Measurements from ENCODE around the gene CYFIP2.
A peak's percentile ranks its signal among the peaks of the same experiment; 100 is the strongest.

The CYFIP2 gene

GRCh38 chr5:157309796-157310195 lies 43.9 kb downstream of the CYFIP2 start:
- Histone ChIP-seq H3K9ac (no peak overlapping the region), H3K36me3 (ENCODE audit: insufficient read depth) (no peaks in the 10 kb centered on the region), H3K27ac (no peak overlapping the region), H3K4me2 (no peak overlapping the region), H2AFZ (ENCODE audit: low read depth) (no peak overlapping the region), H3K27me3 (ENCODE audit: insufficient read depth, low read depth) (no peaks in the 10 kb centered on the region), H3K4me3 (IDR thresholded peaks at IDR 0.05; ENCODE audit: insufficient read depth, low read depth, low read length) (no peak overlapping the region), H3K4me1 (ENCODE audit: low read depth, poor library complexity, severe bottlenecking) (no peaks in the 10 kb centered on the region), H3K79me2 (ENCODE audit: insufficient read depth, low read depth) (no peaks in the 10 kb centered on the region), H4K20me1 (ENCODE audit: insufficient read depth) (no peaks in the 10 kb centered on the region)
- no peak for TF ChIP-seq CTCF (conservative IDR thresholded peaks at IDR 0.05; ENCODE audit: low read depth, low read length)

GRCh38 chr5:157311595-157311994 lies 45.7 kb downstream of the CYFIP2 start:
- no peaks in the 10 kb centered on the region for H3K27me3 ChIP-seq (ENCODE audit: insufficient read depth, low read depth)
- no peaks in the 10 kb centered on the region for H3K4me1 ChIP-seq (ENCODE audit: low read depth, poor library complexity, severe bottlenecking)
- no peak for TF ChIP-seq CTCF (conservative IDR thresholded peaks at IDR 0.05; ENCODE audit: low read depth, low read length)
- H3K36me3 ChIP-seq (ENCODE audit: insufficient read depth), result no peaks in the 10 kb centered on the region
- H3K9ac ChIP-seq, result no peak overlapping the region
- H2AFZ ChIP-seq (ENCODE audit: low read depth), result no peak overlapping the region
- no peaks in the 10 kb centered on the region for H4K20me1 ChIP-seq (ENCODE audit: insufficient read depth)
- H3K4me2 ChIP-seq, result no peak overlapping the region
- no peaks in the 10 kb centered on the region for H3K79me2 ChIP-seq (ENCODE audit: insufficient read depth, low read depth)
- H3K4me3 ChIP-seq (IDR thresholded peaks at IDR 0.05; ENCODE audit: insufficient read depth, low read depth, low read length), result no peak overlapping the region
- no peak overlapping the region for H3K27ac ChIP-seq

- peak; percentile 56 for TF ChIP-seq CTCF (conservative IDR thresholded peaks at IDR 0.05; ENCODE audit: low read depth, low read length)
- no peak overlapping the region for H2AFZ ChIP-seq (ENCODE audit: low read depth)
- H3K4me2 ChIP-seq, result no peak overlapping the region
- no peaks in the 10 kb centered on the region for H3K36me3 ChIP-seq (ENCODE audit: insufficient read depth)
- no peak overlapping the region for H3K9ac ChIP-seq
- H3K27ac ChIP-seq, result no peak overlapping the region
- H4K20me1 ChIP-seq (ENCODE audit: insufficient read depth), result no peaks in the 10 kb centered on the region
- no peak overlapping the region for H3K4me3 ChIP-seq (IDR thresholded peaks at IDR 0.05; ENCODE audit: insufficient read depth, low read depth, low read length)
- H3K27me3 ChIP-seq (ENCODE audit: insufficient read depth, low read depth), result no peaks in the 10 kb centered on the region
- H3K79me2 ChIP-seq (ENCODE audit: insufficient read depth, low read depth), result no peaks in the 10 kb centered on the region
- no peaks in the 10 kb centered on the region for H3K4me1 ChIP-seq (ENCODE audit: low read depth, poor library complexity, severe bottlenecking)
Measured at GRCh38 chr5:157312492-157312891, 46.6 kb downstream of the CYFIP2 start.

GRCh38 chr5:157322581-157322980 lies 56.7 kb downstream of the CYFIP2 start:
- no peak for TF ChIP-seq CTCF (conservative IDR thresholded peaks at IDR 0.05; ENCODE audit: low read depth, low read length)
- Histone ChIP-seq H2AFZ (ENCODE audit: low read depth) (no peak overlapping the region), H3K79me2 (ENCODE audit: insufficient read depth, low read depth) (no peaks in the 10 kb centered on the region), H3K4me2 (no peak overlapping the region), H4K20me1 (ENCODE audit: insufficient read depth) (no peaks in the 10 kb centered on the region), H3K4me3 (IDR thresholded peaks at IDR 0.05; ENCODE audit: insufficient read depth, low read depth, low read length) (no peak overlapping the region), H3K9ac (no peak overlapping the region), H3K27ac (no peak overlapping the region), H3K27me3 (ENCODE audit: insufficient read depth, low read depth) (no peaks in the 10 kb centered on the region), H3K4me1 (ENCODE audit: low read depth, poor library complexity, severe bottlenecking) (no peaks in the 10 kb centered on the region), H3K36me3 (ENCODE audit: insufficient read depth) (no peaks in the 10 kb centered on the region)
